ENCODE data around the gene TSSK2. TPM values are rescaled to one million over a fixed set of nuclear protein-coding genes. Genes with fewer than 3 reads are reported as not detected.
"Not testable (repeated sequence)": the region's sequence is repeated elsewhere in the genome, so short reads cannot be mapped to it uniquely, and the experiment has no call there.

Gene TSSK2
- total RNA-seq, 1 experiment from 2014 or later, result not detected

DNA sequence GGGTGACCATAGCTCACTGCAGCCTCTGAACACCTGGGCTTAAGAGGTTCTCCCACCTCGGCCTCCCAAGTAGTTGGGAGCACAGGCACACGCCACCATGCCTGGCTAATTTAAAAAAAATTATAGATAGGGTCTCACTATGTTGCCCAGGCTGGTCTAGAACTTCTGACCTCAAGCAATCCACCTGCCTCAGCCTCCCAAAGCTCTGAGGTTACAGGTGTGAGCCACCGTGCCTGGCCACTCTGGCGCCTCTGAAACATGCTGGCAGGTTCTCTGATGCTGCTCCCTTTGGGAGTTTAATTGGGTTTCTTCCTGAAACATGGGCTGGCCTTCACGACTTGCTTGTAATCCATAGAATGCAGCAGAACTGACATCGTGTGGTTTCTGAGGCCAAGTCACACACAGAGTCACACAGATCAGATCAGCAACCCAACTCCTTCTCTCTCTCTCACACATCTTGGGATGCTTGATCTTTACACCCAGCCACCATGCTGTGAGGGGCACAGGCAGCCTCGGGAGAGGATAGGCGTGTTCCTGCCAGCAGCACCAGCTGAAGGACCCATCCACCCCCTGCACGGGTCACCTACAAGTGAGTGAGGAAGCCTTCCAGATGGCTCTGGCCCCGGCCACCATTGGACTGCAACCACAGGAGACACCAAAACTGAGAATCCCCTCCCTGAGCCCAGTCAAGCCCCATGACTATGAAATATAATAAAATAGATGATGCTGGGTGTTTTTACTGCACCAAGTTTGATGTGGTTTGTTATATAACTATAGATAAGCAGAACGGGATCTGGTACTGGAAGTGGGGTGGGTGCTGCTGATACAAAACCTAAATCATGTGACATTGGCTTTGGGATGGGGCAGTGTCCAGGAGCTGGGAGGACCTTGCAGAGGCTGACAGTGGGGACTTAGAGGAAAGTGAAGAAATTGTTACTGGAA lies 22.1 kb downstream of the TSSK2 start:
- H3K36me3 ChIP-seq (ENCODE audit: control insufficient read depth, insufficient read depth, low read length), result no peaks in the 10 kb centered on the region
- no peaks in the 10 kb centered on the region for H3K4me1 ChIP-seq (ENCODE audit: control insufficient read depth, insufficient read depth, low read length)
- no peak; the same call in 1 of the 2 replicates for ATAC-seq
- intact Hi-C loops (cut with micrococcal nuclease; ENCODE audit: unreplicated experiment) (no loop called here), in situ Hi-C loops (cut with HindIII; ENCODE audit: low pct_unique_long_range_greater_than_20kb, low sequenced_read_pairs) (no loop called here)
- TF ChIP-seq, protein P1, sequence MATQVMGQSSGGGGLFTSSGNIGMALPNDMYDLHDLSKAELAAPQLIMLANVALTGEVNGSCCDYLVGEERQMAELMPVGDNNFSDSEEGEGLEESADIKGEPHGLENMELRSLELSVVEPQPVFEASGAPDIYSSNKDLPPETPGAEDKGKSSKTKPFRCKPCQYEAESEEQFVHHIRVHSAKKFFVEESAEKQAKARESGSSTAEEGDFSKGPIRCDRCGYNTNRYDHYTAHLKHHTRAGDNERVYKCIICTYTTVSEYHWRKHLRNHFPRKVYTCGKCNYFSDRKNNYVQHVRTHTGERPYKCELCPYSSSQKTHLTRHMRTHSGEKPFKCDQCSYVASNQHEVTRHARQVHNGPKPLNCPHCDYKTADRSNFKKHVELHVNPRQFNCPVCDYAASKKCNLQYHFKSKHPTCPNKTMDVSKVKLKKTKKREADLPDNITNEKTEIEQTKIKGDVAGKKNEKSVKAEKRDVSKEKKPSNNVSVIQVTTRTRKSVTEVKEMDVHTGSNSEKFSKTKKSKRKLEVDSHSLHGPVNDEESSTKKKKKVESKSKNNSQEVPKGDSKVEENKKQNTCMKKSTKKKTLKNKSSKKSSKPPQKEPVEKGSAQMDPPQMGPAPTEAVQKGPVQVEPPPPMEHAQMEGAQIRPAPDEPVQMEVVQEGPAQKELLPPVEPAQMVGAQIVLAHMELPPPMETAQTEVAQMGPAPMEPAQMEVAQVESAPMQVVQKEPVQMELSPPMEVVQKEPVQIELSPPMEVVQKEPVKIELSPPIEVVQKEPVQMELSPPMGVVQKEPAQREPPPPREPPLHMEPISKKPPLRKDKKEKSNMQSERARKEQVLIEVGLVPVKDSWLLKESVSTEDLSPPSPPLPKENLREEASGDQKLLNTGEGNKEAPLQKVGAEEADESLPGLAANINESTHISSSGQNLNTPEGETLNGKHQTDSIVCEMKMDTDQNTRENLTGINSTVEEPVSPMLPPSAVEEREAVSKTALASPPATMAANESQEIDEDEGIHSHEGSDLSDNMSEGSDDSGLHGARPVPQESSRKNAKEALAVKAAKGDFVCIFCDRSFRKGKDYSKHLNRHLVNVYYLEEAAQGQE (IDR thresholded peaks at IDR 0.05; ENCODE audit: insufficient read depth in 1 of 2, low read depth in 2 of 2, low read length in 1 of 2), result no peak
- no peak for TF ChIP-seq POLR2AphosphoS5 (IDR thresholded peaks at IDR 0.05; ENCODE audit: low read depth, low read length)
- no peak for TF ChIP-seq TCF7L2 (IDR thresholded peaks at IDR 0.05; ENCODE audit: low read depth, low read length)
- POLR2A ChIA-PET, result no interaction called here
- no peak overlapping the region for H3K4me3 ChIP-seq (ENCODE audit: low read depth in 2 of 2, low read length in 2 of 2)
- no peaks in the 10 kb centered on the region for H3K9me3 ChIP-seq (ENCODE audit: control insufficient read depth, insufficient read depth, low read depth, low read length)
- CTCF ChIA-PET, result no interaction called here
- DNase-seq (ENCODE audit: low read depth, low spot score), result no peak
- H3K27ac ChIP-seq (ENCODE audit: low read length), result no peak overlapping the region
- no peaks in the 10 kb centered on the region; the same call in 1 of the 2 replicates for H3K27me3 ChIP-seq (ENCODE audit: control insufficient read depth, insufficient read depth, low read length)
- no TSS peak for BruUV-seq (replicated peaks)

DNA sequence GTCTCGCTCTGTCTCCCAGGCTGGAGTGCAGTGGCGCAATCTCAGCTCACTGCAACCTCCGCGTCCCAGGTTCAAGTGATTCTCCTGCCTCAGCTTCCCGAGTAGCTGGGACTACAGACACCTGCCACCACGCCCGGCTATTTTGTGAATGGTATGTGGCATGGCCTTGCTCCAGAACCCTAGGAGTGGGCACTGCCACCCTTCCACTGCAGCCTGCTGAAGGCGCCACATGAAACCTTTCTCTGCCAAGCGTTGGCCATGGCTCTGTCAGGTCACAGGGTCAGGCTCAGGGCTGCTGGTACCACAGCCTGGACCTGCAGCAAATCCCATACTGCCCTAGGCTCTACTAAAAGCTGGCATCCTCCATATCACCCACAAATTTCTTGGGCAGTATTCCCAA lies 25.0 kb downstream of the TSSK2 start:
- intact Hi-C loops (cut with micrococcal nuclease; ENCODE audit: unreplicated experiment); in situ Hi-C loops (cut with HindIII; ENCODE audit: low pct_unique_long_range_greater_than_20kb, low sequenced_read_pairs); CTCF ChIA-PET; H3K27me3 ChIP-seq (ENCODE audit: control insufficient read depth, insufficient read depth, low read length); H3K36me3 ChIP-seq (ENCODE audit: control insufficient read depth, insufficient read depth, low read length); H3K27ac ChIP-seq (ENCODE audit: low read length); DNase-seq (ENCODE audit: low read depth, low spot score); H3K4me1 ChIP-seq (ENCODE audit: control insufficient read depth, insufficient read depth, low read length); ATAC-seq; H3K9me3 ChIP-seq (ENCODE audit: control insufficient read depth, insufficient read depth, low read depth, low read length); POLR2A ChIA-PET; BruUV-seq (replicated peaks); H3K4me3 ChIP-seq (ENCODE audit: low read depth in 2 of 2, low read length in 2 of 2): not testable (repeated sequence)

DNA sequence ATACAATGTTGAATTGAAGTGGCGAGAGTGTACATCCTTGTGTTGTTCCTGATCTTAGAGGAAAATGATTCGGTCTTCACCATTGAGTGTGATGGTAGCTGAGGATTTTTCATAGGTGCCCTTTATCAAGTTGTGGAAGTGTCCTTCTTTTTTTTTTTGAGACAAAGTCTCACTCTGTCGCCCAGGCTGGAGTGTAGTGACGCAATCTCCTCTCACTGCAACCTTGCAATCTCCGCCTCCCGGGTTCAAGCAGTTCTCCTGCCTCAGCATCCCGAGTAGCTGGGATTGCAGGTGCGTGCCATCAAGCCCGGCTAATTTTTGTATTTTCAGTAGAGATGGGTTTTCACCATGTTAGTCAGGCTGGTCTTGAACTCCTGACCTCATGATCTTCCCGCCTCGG lies 27.5 kb downstream of the TSSK2 start:
- DNase-seq (ENCODE audit: low read depth, low spot score); ATAC-seq; H3K27ac ChIP-seq (ENCODE audit: low read length); H3K4me1 ChIP-seq (ENCODE audit: control insufficient read depth, insufficient read depth, low read length); H3K4me3 ChIP-seq (ENCODE audit: low read depth in 2 of 2, low read length in 2 of 2); CTCF ChIA-PET; BruUV-seq (replicated peaks); H3K27me3 ChIP-seq (ENCODE audit: control insufficient read depth, insufficient read depth, low read length); H3K36me3 ChIP-seq (ENCODE audit: control insufficient read depth, insufficient read depth, low read length); in situ Hi-C loops (cut with HindIII; ENCODE audit: low pct_unique_long_range_greater_than_20kb, low sequenced_read_pairs); POLR2A ChIA-PET; intact Hi-C loops (cut with micrococcal nuclease; ENCODE audit: unreplicated experiment); H3K9me3 ChIP-seq (ENCODE audit: control insufficient read depth, insufficient read depth, low read depth, low read length): not testable (repeated sequence)

DNA sequence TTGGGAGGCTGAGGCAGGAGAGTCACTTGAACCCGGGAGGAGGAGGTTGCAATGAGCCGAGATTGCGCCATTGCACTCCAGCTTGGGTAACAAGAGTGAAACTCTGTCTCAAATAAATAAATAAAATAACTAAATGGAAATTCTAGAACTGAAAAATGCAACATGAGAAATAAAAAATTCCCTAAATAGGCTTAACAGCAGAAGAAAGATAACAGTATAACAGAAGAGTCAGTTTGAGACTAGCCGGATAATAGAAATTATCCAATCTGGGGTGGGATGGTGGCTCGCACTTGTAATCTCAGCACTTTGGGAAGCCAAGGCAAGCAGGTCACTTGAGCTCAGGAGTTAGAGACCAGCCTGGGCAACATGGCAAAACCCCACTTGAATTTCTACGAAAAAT lies 33.3 kb downstream of the TSSK2 start:
- TF ChIP-seq POLR2AphosphoS5 (IDR thresholded peaks at IDR 0.05; ENCODE audit: low read depth, low read length) (no peak), SIN3A (IDR thresholded peaks at IDR 0.05; ENCODE audit: borderline replicate concordance, insufficient read depth, low read depth, low read length) (no peak), TCF7L2 (IDR thresholded peaks at IDR 0.05; ENCODE audit: low read depth, low read length) (no peak)
- TF ChIP-seq, protein P1 (IDR thresholded peaks at IDR 0.05; ENCODE audit: insufficient read depth in 1 of 2, low read depth in 2 of 2, low read length in 1 of 2), result no peak
- TF ChIP-seq, protein P2, sequence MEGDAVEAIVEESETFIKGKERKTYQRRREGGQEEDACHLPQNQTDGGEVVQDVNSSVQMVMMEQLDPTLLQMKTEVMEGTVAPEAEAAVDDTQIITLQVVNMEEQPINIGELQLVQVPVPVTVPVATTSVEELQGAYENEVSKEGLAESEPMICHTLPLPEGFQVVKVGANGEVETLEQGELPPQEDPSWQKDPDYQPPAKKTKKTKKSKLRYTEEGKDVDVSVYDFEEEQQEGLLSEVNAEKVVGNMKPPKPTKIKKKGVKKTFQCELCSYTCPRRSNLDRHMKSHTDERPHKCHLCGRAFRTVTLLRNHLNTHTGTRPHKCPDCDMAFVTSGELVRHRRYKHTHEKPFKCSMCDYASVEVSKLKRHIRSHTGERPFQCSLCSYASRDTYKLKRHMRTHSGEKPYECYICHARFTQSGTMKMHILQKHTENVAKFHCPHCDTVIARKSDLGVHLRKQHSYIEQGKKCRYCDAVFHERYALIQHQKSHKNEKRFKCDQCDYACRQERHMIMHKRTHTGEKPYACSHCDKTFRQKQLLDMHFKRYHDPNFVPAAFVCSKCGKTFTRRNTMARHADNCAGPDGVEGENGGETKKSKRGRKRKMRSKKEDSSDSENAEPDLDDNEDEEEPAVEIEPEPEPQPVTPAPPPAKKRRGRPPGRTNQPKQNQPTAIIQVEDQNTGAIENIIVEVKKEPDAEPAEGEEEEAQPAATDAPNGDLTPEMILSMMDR (IDR thresholded peaks at IDR 0.05), result no peak
- CTCF ChIA-PET, result no interaction called here
- in situ Hi-C loops (cut with HindIII; ENCODE audit: low pct_unique_long_range_greater_than_20kb, low sequenced_read_pairs), result no loop called here
- H3K9me3 ChIP-seq (ENCODE audit: control insufficient read depth, insufficient read depth, low read depth, low read length), result no peaks in the 10 kb centered on the region
- H3K36me3 ChIP-seq (ENCODE audit: control insufficient read depth, insufficient read depth, low read length), result no peaks in the 10 kb centered on the region
- H3K4me3 ChIP-seq (ENCODE audit: low read depth in 2 of 2, low read length in 2 of 2), result no peak overlapping the region
- BruUV-seq (replicated peaks), result no TSS peak
- POLR2A ChIA-PET, result interaction anchor here (0.6 kb wide), 1 partner anchor 651 kb away, joined by 3 read pairs; no protein-coding TSS in a partner anchor
- no peak overlapping the region for H3K27ac ChIP-seq (ENCODE audit: low read length)
- DNase-seq (ENCODE audit: low read depth, low spot score) (no peak), ATAC-seq (no peak)
- H3K4me1 ChIP-seq (ENCODE audit: control insufficient read depth, insufficient read depth, low read length), result no peaks in the 10 kb centered on the region
- intact Hi-C loops (cut with micrococcal nuclease; ENCODE audit: unreplicated experiment), result no loop called here
- no peaks in the 10 kb centered on the region; the same call in 1 of the 2 replicates for H3K27me3 ChIP-seq (ENCODE audit: control insufficient read depth, insufficient read depth, low read length)
